Measurements from ENCODE around the gene MED13L. TPM values are rescaled to one million over a fixed set of nuclear protein-coding genes. Genes with fewer than 3 reads are reported as not detected.

The MED13L gene
- total RNA-seq, 1 experiment from 2014 or later, result 69.5 TPM

GRCh38 chr12:116261525-116262100 lies 15.9 kb downstream of the MED13L start:
- Histone ChIP-seq H3K9me3 (replicated peaks) (no peaks in the 10 kb centered on the region), H3K27me3 (replicated peaks) (no peaks in the 10 kb centered on the region), H3K4me1 (replicated peaks) (peaks cover 50% of the 10 kb centered on the region), H3K4me3 (no peak overlapping the region), H3K27ac (no peak overlapping the region), H3K36me3 (no peaks in the 10 kb centered on the region)
- DNase-seq (ENCODE audit: low read depth in 1 of 2, low spot score in 2 of 2), result no peak

GRCh38 chr12:116259800-116260577 lies 17.5 kb downstream of the MED13L start:
- H3K4me1 ChIP-seq (replicated peaks), result peaks cover 36% of the 10 kb centered on the region
- H3K27ac ChIP-seq, result no peak overlapping the region
- no peak overlapping the region for H3K4me3 ChIP-seq
- no peaks in the 10 kb centered on the region for H3K36me3 ChIP-seq
- H3K9me3 ChIP-seq (replicated peaks), result no peaks in the 10 kb centered on the region
- H3K27me3 ChIP-seq (replicated peaks), result no peaks in the 10 kb centered on the region
- DNase-seq (ENCODE audit: low read depth in 1 of 2, low spot score in 2 of 2), result no peak

- no peaks in the 10 kb centered on the region for H3K9me3 ChIP-seq (replicated peaks)
- no peak overlapping the region for H3K4me3 ChIP-seq
- no peak for DNase-seq (ENCODE audit: low read depth in 1 of 2, low spot score in 2 of 2)
- H3K27ac ChIP-seq, result no peak overlapping the region
- peaks cover 20% of the 10 kb centered on the region for H3K4me1 ChIP-seq (replicated peaks)
- no peaks in the 10 kb centered on the region for H3K27me3 ChIP-seq (replicated peaks)
- no peaks in the 10 kb centered on the region for H3K36me3 ChIP-seq
These were observed 19.7 kb downstream of the MED13L start for GRCh38 chr12:116257826-116258225.

- no peaks in the 10 kb centered on the region for H3K36me3 ChIP-seq
- no peak overlapping the region for H3K27ac ChIP-seq
- no peaks in the 10 kb centered on the region for H3K9me3 ChIP-seq (replicated peaks)
- H3K4me3 ChIP-seq, result no peak overlapping the region
- DNase-seq (ENCODE audit: low read depth in 1 of 2, low spot score in 2 of 2), result no peak
- no peaks in the 10 kb centered on the region for H3K27me3 ChIP-seq (replicated peaks)
- peaks cover 20% of the 10 kb centered on the region for H3K4me1 ChIP-seq (replicated peaks)
These were observed 20.3 kb downstream of the MED13L start for GRCh38 chr12:116257215-116257614.

- DNase-seq (ENCODE audit: low read depth in 1 of 2, low spot score in 2 of 2), result no peak
- no peaks in the 10 kb centered on the region for H3K27me3 ChIP-seq (replicated peaks)
- H3K9me3 ChIP-seq (replicated peaks), result peaks cover 6% of the 10 kb centered on the region
- no peak overlapping the region for H3K27ac ChIP-seq
- no peaks in the 10 kb centered on the region for H3K36me3 ChIP-seq
- peaks cover 14% of the 10 kb centered on the region for H3K4me1 ChIP-seq (replicated peaks)
- no peak overlapping the region for H3K4me3 ChIP-seq
These were observed 27.6 kb downstream of the MED13L start for GRCh38 chr12:116249938-116250337.

- Histone ChIP-seq H3K27ac (no peak overlapping the region), H3K4me3 (no peak overlapping the region), H3K4me1 (replicated peaks) (peaks cover 24% of the 10 kb centered on the region), H3K27me3 (replicated peaks) (no peaks in the 10 kb centered on the region), H3K9me3 (replicated peaks) (peaks cover 6% of the 10 kb centered on the region), H3K36me3 (no peaks in the 10 kb centered on the region)
- DNase-seq (ENCODE audit: low read depth in 1 of 2, low spot score in 2 of 2), result no peak
These were observed 28.6 kb downstream of the MED13L start for GRCh38 chr12:116248930-116249329.

- no peak for DNase-seq (ENCODE audit: low read depth in 1 of 2, low spot score in 2 of 2)
- Histone ChIP-seq H3K36me3 (no peaks in the 10 kb centered on the region), H3K9me3 (replicated peaks) (peaks cover 6% of the 10 kb centered on the region), H3K27ac (no peak overlapping the region), H3K27me3 (replicated peaks) (no peaks in the 10 kb centered on the region), H3K4me1 (replicated peaks) (peaks cover 29% of the 10 kb centered on the region), H3K4me3 (no peak overlapping the region)
These were observed 29.1 kb downstream of the MED13L start for GRCh38 chr12:116248433-116248832.

GRCh38 chr12:116247377-116247776 lies 30.1 kb downstream of the MED13L start:
- H3K4me3 ChIP-seq, result no peak overlapping the region
- DNase-seq (ENCODE audit: low read depth in 1 of 2, low spot score in 2 of 2), result no peak
- no peaks in the 10 kb centered on the region for H3K27me3 ChIP-seq (replicated peaks)
- peaks cover 6% of the 10 kb centered on the region for H3K9me3 ChIP-seq (replicated peaks)
- peaks cover 34% of the 10 kb centered on the region for H3K4me1 ChIP-seq (replicated peaks)
- no peaks in the 10 kb centered on the region for H3K36me3 ChIP-seq
- no peak overlapping the region for H3K27ac ChIP-seq

GRCh38 chr12:116246490-116247179 lies 30.9 kb downstream of the MED13L start:
- Histone ChIP-seq H3K36me3 (no peaks in the 10 kb centered on the region), H3K27ac (no peak overlapping the region), H3K9me3 (replicated peaks) (peaks cover 6% of the 10 kb centered on the region), H3K4me3 (no peak overlapping the region), H3K4me1 (replicated peaks) (peaks cover 34% of the 10 kb centered on the region), H3K27me3 (replicated peaks) (no peaks in the 10 kb centered on the region)
- no peak for DNase-seq (ENCODE audit: low read depth in 1 of 2, low spot score in 2 of 2)

- peaks cover 4% of the 10 kb centered on the region for H3K9me3 ChIP-seq (replicated peaks)
- H3K27me3 ChIP-seq (replicated peaks), result no peaks in the 10 kb centered on the region
- no peak overlapping the region for H3K4me3 ChIP-seq
- DNase-seq (ENCODE audit: low read depth in 1 of 2, low spot score in 2 of 2), result peak; percentile 53 to 55
- H3K4me1 ChIP-seq (replicated peaks), result peaks cover 34% of the 10 kb centered on the region
- no peaks in the 10 kb centered on the region for H3K36me3 ChIP-seq
- H3K27ac ChIP-seq, result 0 out of 2 replicates have a peak overlapping the region, but pooled peaks have one; percentile 33
These were observed 32.3 kb downstream of the MED13L start for GRCh38 chr12:116245189-116245588.

- DNase-seq (ENCODE audit: low read depth in 1 of 2, low spot score in 2 of 2), result no peak
- Histone ChIP-seq H3K9me3 (replicated peaks) (peaks cover 2% of the 10 kb centered on the region; the same call in 1 of the 2 replicates), H3K4me1 (replicated peaks) (peaks cover 34% of the 10 kb centered on the region), H3K27me3 (replicated peaks) (no peaks in the 10 kb centered on the region), H3K36me3 (no peaks in the 10 kb centered on the region), H3K4me3 (no peak overlapping the region), H3K27ac (0 out of 2 replicates have a peak overlapping the region, but pooled peaks have one; percentile 12)
These were observed 32.9 kb downstream of the MED13L start for GRCh38 chr12:116244474-116245090.

- Histone ChIP-seq H3K9me3 (replicated peaks) (peaks cover 2% of the 10 kb centered on the region; the same call in 1 of the 2 replicates), H3K27ac (no peak overlapping the region), H3K4me1 (replicated peaks) (peaks cover 34% of the 10 kb centered on the region), H3K4me3 (no peak overlapping the region), H3K36me3 (no peaks in the 10 kb centered on the region), H3K27me3 (replicated peaks) (no peaks in the 10 kb centered on the region)
- no peak for DNase-seq (ENCODE audit: low read depth in 1 of 2, low spot score in 2 of 2)
These were observed 33.5 kb downstream of the MED13L start for GRCh38 chr12:116244001-116244400.

- Histone ChIP-seq H3K4me1 (replicated peaks) (peaks cover 34% of the 10 kb centered on the region), H3K9me3 (replicated peaks) (no peaks in the 10 kb centered on the region), H3K27me3 (replicated peaks) (no peaks in the 10 kb centered on the region), H3K36me3 (no peaks in the 10 kb centered on the region), H3K4me3 (no peak overlapping the region), H3K27ac (no peak overlapping the region)
- no peak for DNase-seq (ENCODE audit: low read depth in 1 of 2, low spot score in 2 of 2)
These were observed 34.8 kb downstream of the MED13L start for GRCh38 chr12:116242740-116243139.

All from SJSA1 (cell line).